ENCODE data around the gene CUX1.

CUX1 gene

GRCh38 chr7:102203218-102203617 lies 385.8 kb downstream of the CUX1 start:
- 90 to 96% methylated on average over 5 to 6 of the region's 12 CpGs for WGBS, 2 experiments (ENCODE audit: insufficient coverage in 2 of 2)
- Histone ChIP-seq H3K27ac (ENCODE audit: low read depth, low read length, severe bottlenecking) (no peak overlapping the region), H3K36me3 (ENCODE audit: control insufficient read depth, insufficient read depth, low read length) (peaks cover 88% of the 10 kb centered on the region)

GRCh38 chr7:102204212-102204611 lies 386.8 kb downstream of the CUX1 start:
- peaks cover 85% of the 10 kb centered on the region for H3K36me3 ChIP-seq (ENCODE audit: control insufficient read depth, insufficient read depth, low read length)
- H3K27ac ChIP-seq (ENCODE audit: low read depth, low read length, severe bottlenecking) = no peak overlapping the region
- H3K4me1 ChIP-seq (ENCODE audit: control insufficient read depth, insufficient read depth, low read length, poor library complexity, severe bottlenecking) = no peaks in the 10 kb centered on the region
- H3K9me3 ChIP-seq (ENCODE audit: control insufficient read depth, low read length) = no peaks in the 10 kb centered on the region
- H3K4me3 ChIP-seq (ENCODE audit: extremely low read depth, insufficient read depth, low read length, poor library complexity, severe bottlenecking) = no peak overlapping the region
- WGBS, 2 experiments (ENCODE audit: insufficient coverage in 2 of 2) = 97 to 99% methylated on average over 15 to 16 of the region's 16 CpGs

More at GRCh38 chr7:102203218-102203617, 385.8 kb downstream of the CUX1 start:
- Histone ChIP-seq H3K9me3 (ENCODE audit: control insufficient read depth, low read length) (no peaks in the 10 kb centered on the region), H3K4me1 (ENCODE audit: control insufficient read depth, insufficient read depth, low read length, poor library complexity, severe bottlenecking) (no peaks in the 10 kb centered on the region), H3K4me3 (ENCODE audit: extremely low read depth, insufficient read depth, low read length, poor library complexity, severe bottlenecking) (no peak overlapping the region)

DNA sequence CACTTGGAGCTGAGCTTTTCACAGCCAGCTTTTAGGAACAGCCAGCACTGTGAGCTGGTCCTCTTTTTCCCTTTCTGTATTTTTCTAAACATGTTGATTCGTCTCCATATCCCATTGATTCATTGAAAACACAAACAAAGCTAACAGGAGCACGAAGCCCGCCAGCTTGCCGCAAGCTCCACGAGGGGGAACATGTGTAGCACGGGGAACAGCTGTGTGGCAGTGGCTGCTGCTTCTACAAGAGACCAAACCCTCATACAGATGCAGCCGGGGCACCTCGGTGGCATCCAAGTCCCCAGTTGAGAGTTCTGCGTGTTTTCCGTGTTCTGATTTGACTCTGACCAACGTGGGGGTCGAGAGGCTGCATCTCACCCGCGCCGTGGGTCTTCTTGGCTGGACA lies 388.5 kb downstream of the CUX1 start:
- WGBS, 2 experiments (ENCODE audit: insufficient coverage in 2 of 2) = 96 to 98% methylated on average over 15 of the region's 15 CpGs
- Histone ChIP-seq H3K4me3 (ENCODE audit: extremely low read depth, insufficient read depth, low read length, poor library complexity, severe bottlenecking) (no peak overlapping the region), H3K4me1 (ENCODE audit: control insufficient read depth, insufficient read depth, low read length, poor library complexity, severe bottlenecking) (no peaks in the 10 kb centered on the region), H3K36me3 (ENCODE audit: control insufficient read depth, insufficient read depth, low read length) (peaks cover 85% of the 10 kb centered on the region), H3K9me3 (ENCODE audit: control insufficient read depth, low read length) (no peaks in the 10 kb centered on the region), H3K27ac (ENCODE audit: low read depth, low read length, severe bottlenecking) (no peak overlapping the region)

- H3K27ac ChIP-seq (ENCODE audit: low read depth, low read length, severe bottlenecking) = no peak overlapping the region
- no peaks in the 10 kb centered on the region for H3K4me1 ChIP-seq (ENCODE audit: control insufficient read depth, insufficient read depth, low read length, poor library complexity, severe bottlenecking)
- H3K4me3 ChIP-seq (ENCODE audit: extremely low read depth, insufficient read depth, low read length, poor library complexity, severe bottlenecking) = no peak overlapping the region
- peaks cover 84% of the 10 kb centered on the region for H3K36me3 ChIP-seq (ENCODE audit: control insufficient read depth, insufficient read depth, low read length)
- WGBS, 2 experiments (ENCODE audit: insufficient coverage in 2 of 2) = 94 to 96% methylated on average over 8 to 14 of the region's 14 CpGs
- no peaks in the 10 kb centered on the region for H3K9me3 ChIP-seq (ENCODE audit: control insufficient read depth, low read length)
Observed at GRCh38 chr7:102208826-102209225, 391.4 kb downstream of the CUX1 start.

DNA sequence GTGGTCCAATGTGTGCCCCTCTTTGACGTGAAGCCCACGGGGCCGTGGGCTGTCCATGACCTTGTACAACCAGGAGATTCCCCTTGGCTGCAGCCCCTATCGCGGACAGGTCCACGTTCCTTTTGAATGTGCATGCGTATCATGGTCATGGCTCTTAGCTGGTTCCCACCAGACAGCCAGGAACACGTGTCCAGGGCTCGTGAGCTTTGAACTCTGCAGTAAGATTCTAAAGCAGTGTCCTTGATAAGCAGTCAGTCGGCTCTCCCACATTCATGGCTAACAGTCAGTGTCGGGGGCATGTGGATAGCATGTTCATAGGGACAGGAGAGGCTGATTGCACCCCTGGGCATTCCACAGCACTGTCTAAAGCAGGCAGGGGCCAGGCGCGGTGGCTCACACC lies 393.4 kb downstream of the CUX1 start:
- no peak overlapping the region for H3K27ac ChIP-seq (ENCODE audit: low read depth, low read length, severe bottlenecking)

DNA sequence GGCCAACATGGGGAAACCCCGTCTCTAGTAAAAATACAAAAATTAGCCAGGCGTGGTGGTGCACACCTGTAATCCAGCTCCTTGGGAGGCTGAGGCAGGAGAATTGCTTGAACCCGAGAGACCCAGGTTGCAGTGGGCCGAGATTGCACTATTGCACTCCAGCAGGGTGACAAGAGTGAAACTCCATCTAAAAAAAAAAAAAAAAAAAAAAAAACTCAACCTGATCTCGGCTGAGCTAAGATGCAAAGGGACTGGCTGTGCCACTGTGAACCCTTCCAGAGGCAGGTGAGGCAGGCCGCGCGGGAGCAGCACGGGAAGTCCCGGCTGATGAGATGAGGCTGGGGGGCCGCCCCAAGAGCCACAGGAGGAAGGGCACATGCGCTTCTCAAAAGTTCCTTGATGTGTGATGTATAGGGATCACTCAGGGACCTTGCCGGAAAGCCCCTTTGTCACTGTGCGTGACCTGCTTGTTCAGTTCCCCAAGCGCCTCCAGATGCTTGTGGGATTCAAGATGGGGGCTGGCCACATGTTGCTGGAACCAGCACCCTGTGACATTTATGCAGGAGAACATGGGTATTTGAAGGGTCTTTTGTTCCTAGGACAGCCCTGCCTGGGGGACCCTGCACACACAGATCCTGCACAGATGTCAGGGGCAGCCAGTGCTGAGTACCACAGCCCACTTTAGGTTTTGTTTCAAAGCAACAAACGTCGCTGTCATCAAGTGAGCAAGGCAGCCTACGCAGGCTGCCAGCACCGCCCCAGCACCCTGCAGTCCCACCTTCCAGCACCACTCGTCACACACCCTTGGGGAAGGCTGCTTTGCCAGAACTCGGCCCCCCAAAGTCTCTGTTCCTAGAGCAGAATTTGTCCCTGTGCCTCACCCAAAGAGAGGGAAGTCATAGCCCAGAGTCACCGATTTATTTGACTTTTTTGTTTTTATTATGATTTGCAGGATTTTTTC lies 394.4 kb downstream of the CUX1 start:
- 98% methylated on average over 14 to 19 of the region's 22 CpGs for WGBS, 2 experiments (ENCODE audit: insufficient coverage in 2 of 2)
- Histone ChIP-seq H3K27ac (ENCODE audit: low read depth, low read length, severe bottlenecking) (no peak overlapping the region), H3K4me1 (ENCODE audit: control insufficient read depth, insufficient read depth, low read length, poor library complexity, severe bottlenecking) (no peaks in the 10 kb centered on the region), H3K4me3 (ENCODE audit: extremely low read depth, insufficient read depth, low read length, poor library complexity, severe bottlenecking) (no peak overlapping the region), H3K9me3 (ENCODE audit: control insufficient read depth, low read length) (no peaks in the 10 kb centered on the region), H3K36me3 (ENCODE audit: control insufficient read depth, insufficient read depth, low read length) (peaks cover 76% of the 10 kb centered on the region)

More for the DNA sequence above, 393.4 kb downstream of the CUX1 start:
- no peaks in the 10 kb centered on the region for H3K4me1 ChIP-seq (ENCODE audit: control insufficient read depth, insufficient read depth, low read length, poor library complexity, severe bottlenecking)
- WGBS, 2 experiments (ENCODE audit: insufficient coverage in 2 of 2) = 88 to 89% methylated on average over 13 of the region's 13 CpGs
- no peak overlapping the region for H3K4me3 ChIP-seq (ENCODE audit: extremely low read depth, insufficient read depth, low read length, poor library complexity, severe bottlenecking)
- peaks cover 78% of the 10 kb centered on the region for H3K36me3 ChIP-seq (ENCODE audit: control insufficient read depth, insufficient read depth, low read length)
- no peaks in the 10 kb centered on the region for H3K9me3 ChIP-seq (ENCODE audit: control insufficient read depth, low read length)

- Histone ChIP-seq H3K9me3 (ENCODE audit: control insufficient read depth, low read length) (no peaks in the 10 kb centered on the region), H3K27ac (ENCODE audit: low read depth, low read length, severe bottlenecking) (no peak overlapping the region), H3K4me1 (ENCODE audit: control insufficient read depth, insufficient read depth, low read length, poor library complexity, severe bottlenecking) (no peaks in the 10 kb centered on the region), H3K36me3 (ENCODE audit: control insufficient read depth, insufficient read depth, low read length) (peaks cover 61% of the 10 kb centered on the region), H3K4me3 (ENCODE audit: extremely low read depth, insufficient read depth, low read length, poor library complexity, severe bottlenecking) (no peak overlapping the region)
- 85 to 92% methylated on average over 10 to 13 of the region's 15 CpGs for whole genome bisulfite sequencing, 2 experiments (ENCODE audit: insufficient coverage in 2 of 2)
Observed at GRCh38 chr7:102214477-102215072, 397.1 kb downstream of the CUX1 start.

- Histone ChIP-seq H3K4me1 (ENCODE audit: control insufficient read depth, insufficient read depth, low read length, poor library complexity, severe bottlenecking) (no peaks in the 10 kb centered on the region), H3K9me3 (ENCODE audit: control insufficient read depth, low read length) (no peaks in the 10 kb centered on the region), H3K4me3 (ENCODE audit: extremely low read depth, insufficient read depth, low read length, poor library complexity, severe bottlenecking) (no peak overlapping the region), H3K27ac (ENCODE audit: low read depth, low read length, severe bottlenecking) (no peak overlapping the region), H3K36me3 (ENCODE audit: control insufficient read depth, insufficient read depth, low read length) (peaks cover 55% of the 10 kb centered on the region)
- WGBS, 2 experiments (ENCODE audit: insufficient coverage in 2 of 2) = 92 to 100% methylated on average over 2 of the region's 7 CpGs
Observed at GRCh38 chr7:102215256-102215655, 397.8 kb downstream of the CUX1 start.

DNA sequence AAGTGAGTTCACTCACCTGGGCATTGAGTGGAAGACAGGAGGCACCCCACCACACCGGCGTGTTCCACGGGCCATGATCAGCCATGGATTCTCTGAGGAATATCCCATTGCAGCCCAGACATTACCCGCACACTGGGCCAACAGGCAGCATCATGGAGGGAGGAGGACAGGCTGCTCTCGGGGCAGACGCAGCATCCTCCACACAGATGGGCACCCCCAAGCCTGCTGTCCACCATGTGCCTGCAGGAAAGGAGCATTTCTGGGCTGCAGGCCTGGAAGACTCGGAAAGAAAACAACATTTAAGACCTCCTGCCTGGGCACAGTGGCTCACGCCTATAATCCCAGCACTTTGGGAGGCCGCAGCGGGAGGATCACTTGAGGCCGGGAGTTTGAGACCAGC lies 398.3 kb downstream of the CUX1 start:
- H3K36me3 ChIP-seq (ENCODE audit: control insufficient read depth, insufficient read depth, low read length) = peaks cover 51% of the 10 kb centered on the region
- 81 to 87% methylated on average over 6 to 9 of the region's 11 CpGs for WGBS, 2 experiments (ENCODE audit: insufficient coverage in 2 of 2)
- no peaks in the 10 kb centered on the region for H3K4me1 ChIP-seq (ENCODE audit: control insufficient read depth, insufficient read depth, low read length, poor library complexity, severe bottlenecking)
- H3K27ac ChIP-seq (ENCODE audit: low read depth, low read length, severe bottlenecking) = no peak overlapping the region
- no peaks in the 10 kb centered on the region for H3K9me3 ChIP-seq (ENCODE audit: control insufficient read depth, low read length)
- H3K4me3 ChIP-seq (ENCODE audit: extremely low read depth, insufficient read depth, low read length, poor library complexity, severe bottlenecking) = no peak overlapping the region

DNA sequence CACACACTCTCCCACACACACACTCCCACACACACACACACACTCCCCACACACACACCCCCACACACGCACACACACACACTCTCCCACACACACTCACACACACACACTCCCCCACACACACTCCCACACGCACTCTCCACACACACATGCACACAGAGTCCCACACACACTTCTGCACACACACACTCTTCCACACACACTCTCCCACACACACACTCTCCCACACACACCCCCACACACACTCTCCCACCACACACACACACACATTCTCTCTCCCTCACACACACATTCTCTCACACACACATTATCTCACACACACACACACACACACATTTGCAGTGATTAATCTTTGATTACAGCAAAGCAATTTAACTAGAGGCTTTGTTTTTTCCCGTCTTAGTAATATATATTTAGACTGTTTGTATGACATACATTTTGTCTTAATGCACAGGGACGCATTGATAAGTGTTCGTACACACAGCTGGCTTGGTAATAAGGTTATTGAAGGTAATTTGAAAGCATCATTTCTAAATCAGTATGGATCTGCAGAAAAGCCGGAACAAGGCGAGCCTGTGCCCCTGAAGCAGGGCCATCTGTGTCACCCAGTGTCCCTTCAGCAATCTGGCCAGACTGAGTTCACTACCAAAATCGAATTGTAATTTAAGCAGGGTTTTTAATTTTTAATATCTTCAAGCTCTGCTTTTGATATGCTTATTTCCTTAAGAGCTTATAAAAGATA lies 399.3 kb downstream of the CUX1 start:
- Histone ChIP-seq H3K4me1 (ENCODE audit: control insufficient read depth, insufficient read depth, low read length, poor library complexity, severe bottlenecking) (no peaks in the 10 kb centered on the region), H3K36me3 (ENCODE audit: control insufficient read depth, insufficient read depth, low read length) (peaks cover 40% of the 10 kb centered on the region)
- 93 to 94% methylated on average over 4 to 6 of the region's 8 CpGs for WGBS, 2 experiments (ENCODE audit: insufficient coverage in 2 of 2)

More for the DNA sequence above, 399.3 kb downstream of the CUX1 start:
- no peaks in the 10 kb centered on the region for H3K9me3 ChIP-seq (ENCODE audit: control insufficient read depth, low read length)
- H3K4me3 ChIP-seq (ENCODE audit: extremely low read depth, insufficient read depth, low read length, poor library complexity, severe bottlenecking) = no peak overlapping the region
- no peak overlapping the region for H3K27ac ChIP-seq (ENCODE audit: low read depth, low read length, severe bottlenecking)

Data from mesodermal cell (in vitro differentiated cells).